ENCODE results near the gene ABHD6.

DNA sequence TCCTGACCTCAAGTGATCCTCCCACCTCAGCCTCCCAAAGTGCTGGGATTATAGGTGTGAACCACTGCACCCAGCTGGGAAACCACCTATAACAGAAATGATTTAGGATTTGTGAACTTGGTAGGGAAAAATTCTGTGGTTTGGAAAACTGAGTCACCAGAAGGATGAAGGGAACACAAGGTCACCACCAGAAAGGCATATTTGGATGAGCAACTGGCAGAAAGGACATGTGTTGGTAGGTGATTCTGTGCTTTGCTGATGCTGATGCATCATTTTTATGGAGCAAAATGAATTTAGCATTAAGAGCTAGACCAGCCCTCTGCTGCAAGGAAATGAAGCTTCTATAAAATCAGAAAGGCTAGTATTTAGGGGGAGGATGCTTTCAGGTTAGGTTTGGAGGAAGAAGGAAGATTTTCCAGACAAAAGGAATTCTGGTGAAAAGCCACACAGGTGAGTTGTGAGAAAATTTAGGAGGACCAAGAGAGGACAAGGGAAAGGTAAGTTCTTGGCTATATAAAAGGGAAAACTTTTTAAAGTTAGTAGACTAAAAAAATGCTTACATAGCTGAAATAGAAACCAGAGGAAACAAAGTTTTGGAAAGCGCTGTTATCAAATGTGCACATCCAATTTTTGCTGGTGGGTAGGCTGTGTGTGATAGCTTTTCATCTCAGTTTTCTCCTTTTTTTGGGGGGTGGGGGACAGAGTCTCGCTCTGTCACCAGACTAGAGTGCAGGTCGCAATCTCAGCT, 98.7 kb downstream of the ABHD6 start:
- TF ChIP-seq, protein P1, sequence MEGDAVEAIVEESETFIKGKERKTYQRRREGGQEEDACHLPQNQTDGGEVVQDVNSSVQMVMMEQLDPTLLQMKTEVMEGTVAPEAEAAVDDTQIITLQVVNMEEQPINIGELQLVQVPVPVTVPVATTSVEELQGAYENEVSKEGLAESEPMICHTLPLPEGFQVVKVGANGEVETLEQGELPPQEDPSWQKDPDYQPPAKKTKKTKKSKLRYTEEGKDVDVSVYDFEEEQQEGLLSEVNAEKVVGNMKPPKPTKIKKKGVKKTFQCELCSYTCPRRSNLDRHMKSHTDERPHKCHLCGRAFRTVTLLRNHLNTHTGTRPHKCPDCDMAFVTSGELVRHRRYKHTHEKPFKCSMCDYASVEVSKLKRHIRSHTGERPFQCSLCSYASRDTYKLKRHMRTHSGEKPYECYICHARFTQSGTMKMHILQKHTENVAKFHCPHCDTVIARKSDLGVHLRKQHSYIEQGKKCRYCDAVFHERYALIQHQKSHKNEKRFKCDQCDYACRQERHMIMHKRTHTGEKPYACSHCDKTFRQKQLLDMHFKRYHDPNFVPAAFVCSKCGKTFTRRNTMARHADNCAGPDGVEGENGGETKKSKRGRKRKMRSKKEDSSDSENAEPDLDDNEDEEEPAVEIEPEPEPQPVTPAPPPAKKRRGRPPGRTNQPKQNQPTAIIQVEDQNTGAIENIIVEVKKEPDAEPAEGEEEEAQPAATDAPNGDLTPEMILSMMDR (IDR thresholded peaks at IDR 0.05; ENCODE audit: insufficient read depth, low read length, poor library complexity, severe bottlenecking), result no peak
- no peak for TF ChIP-seq EZH2phosphoT487 (conservative IDR thresholded peaks at IDR 0.05; ENCODE audit: low read length)

Measured in SU-DHL-6 (cell line).